Keratinocyte (primary cell): ENCODE measurements around the gene ARHGAP15. TPM values are rescaled to one million over a fixed set of nuclear protein-coding genes. Genes with fewer than 3 reads are reported as not detected.

Experiments
- DNase-seq: peaks from one replicate; pipeline ENCODE4 v3.0.0-alpha.2; 2011; ENCODE audit warnings: low read depth, missing footprints, low spot score
- FAIRE-seq: peaks from 2 replicates; lab custom pipeline; 2011; peaks lifted over from hg19 to GRCh38; lab: Jason Lieb, UNC
- H2AFZ ChIP-seq: 2 replicates; pipeline ENCODE4 v1.6.0; 2012; ENCODE audit warnings: low read length, control low read depth, inconsistent platforms; ENCODE audit not compliant: control insufficient read depth
- H3K27ac ChIP-seq: 2 replicates; pipeline ENCODE4 v1.5.1; 2011; ENCODE audit warnings: low read length; ENCODE audit not compliant: control insufficient read depth, insufficient read depth
- H3K27me3 ChIP-seq: 3 replicates; pipeline ENCODE4 v1.6.0; 2011; ENCODE audit warnings: low read length; ENCODE audit not compliant: control insufficient read depth, insufficient read depth; ENCODE audit errors: extremely low read depth
- H3K36me3 ChIP-seq, 2 experiments: 2 replicates in 1 of 2; 3 replicates in 1 of 2; pipeline ENCODE4 v1.5.1; 2011; ENCODE audit warnings: low read length in 2 of 2, mild to moderate bottlenecking in 1 of 2; ENCODE audit not compliant: control insufficient read depth in 2 of 2, insufficient read depth in 2 of 2; ENCODE audit errors: extremely low read depth in 1 of 2
- H3K4me1 ChIP-seq: 3 replicates; pipeline ENCODE4 v1.5.1; 2011; ENCODE audit warnings: low read length; ENCODE audit not compliant: control insufficient read depth, insufficient read depth; ENCODE audit errors: extremely low read depth
- H3K4me2 ChIP-seq: 3 replicates; pipeline ENCODE4 v1.6.0; 2011; ENCODE audit warnings: low read depth, low read length; ENCODE audit not compliant: control insufficient read depth, insufficient read depth; ENCODE audit errors: extremely low read depth
- H3K4me3 ChIP-seq, 3 experiments: fragments of 200-600 bp in 1 of 3; sonication (generic) in 1 of 3; 2 replicates in 2 of 3; 3 replicates in 1 of 3; pipeline ENCODE4 v1.5.1; 2011 to 2016; ENCODE audit warnings: low read length in 3 of 3, mild to moderate bottlenecking in 3 of 3, control low read depth in 2 of 3, inconsistent platforms in 1 of 3, low read depth in 1 of 3, mixed read lengths in 1 of 3, mixed run types in 1 of 3, moderate library complexity in 1 of 3; ENCODE audit not compliant: control insufficient read depth in 2 of 3, insufficient read depth in 2 of 3; ENCODE audit errors: extremely low read depth in 1 of 3
- H3K79me2 ChIP-seq: 2 replicates; pipeline ENCODE4 v1.6.0; 2012; ENCODE audit warnings: low read length; ENCODE audit not compliant: control insufficient read depth, insufficient read depth
- H3K9ac ChIP-seq: 3 replicates; pipeline ENCODE4 v1.6.0; 2011; ENCODE audit warnings: low read length; ENCODE audit not compliant: control insufficient read depth, insufficient read depth; ENCODE audit errors: extremely low read depth
- H3K9me1 ChIP-seq: 3 replicates; pipeline ENCODE4 v1.6.0; 2011; ENCODE audit warnings: low read length; ENCODE audit not compliant: control insufficient read depth, insufficient read depth; ENCODE audit errors: extremely low read depth
- H3K9me3 ChIP-seq: 2 replicates; pipeline ENCODE4 v1.5.1; 2012; ENCODE audit warnings: low read depth, low read length; ENCODE audit not compliant: control insufficient read depth
- H4K20me1 ChIP-seq: 3 replicates; pipeline ENCODE4 v1.6.0; 2011; ENCODE audit warnings: low read length; ENCODE audit not compliant: control insufficient read depth, insufficient read depth; ENCODE audit errors: extremely low read depth
- CTCF ChIP-seq, 3 experiments: IDR thresholded peaks in 1 of 3; conservative IDR thresholded peaks in 1 of 3; optimal IDR thresholded peaks in 1 of 3; 2 replicates in 2 of 3; 3 replicates in 1 of 3; pipeline versions ENCODE3 to v1.5.1; 2011; ENCODE audit warnings: low read length in 3 of 3, mild to moderate bottlenecking in 3 of 3, moderate library complexity in 2 of 3, control low read depth in 1 of 3, inconsistent platforms in 1 of 3; ENCODE audit not compliant: insufficient read depth in 2 of 3; ENCODE audit errors: extremely low read depth in 1 of 3
- EZH2 ChIP-seq: IDR thresholded peaks from one replicate; pipeline ENCODE4 v1.6.1; 2012; ENCODE audit warnings: inconsistent platforms, mild to moderate bottlenecking, low read length, moderate library complexity
- dilution Hi-C: fragments of 300-500 bp; cut with MboI; formaldehyde crosslinking; loops from one replicate; pipeline ENCODE4 v1.7.0; 2020; ENCODE audit warnings: low sequenced_read_pairs; ENCODE audit not compliant: extremely low pct_ligation_motif_present
- polyA plus RNA-seq, 5 experiments: library from polyadenylated mRNA; depleted of rRNA in 3 of 5; stranded (reverse) in 3 of 5; stranded (forward) in 1 of 5; unstranded in 1 of 5; fragments of >200 nt; gene quantifications; 1 replicate in 1 of 5; 2 replicates in 3 of 5; 3 replicates in 1 of 5; pipeline versions ENCODE4 v1.2.1 to v1.2.3, GENCODE V29; 2011 to 2012; ENCODE audit warnings: missing spikeins in 2 of 5, low read depth in 1 of 5, low replicate concordance in 1 of 5

ARHGAP15 gene
- polyA plus RNA-seq, 1 donor (not counting 4 experiments of a cell fraction or from before 2014, with no cell fraction given): not detected

- Histone ChIP-seq H3K4me2 (no peak overlapping the region), H3K9me3 (no peaks in the 10 kb centered on the region), H3K9ac (no peak overlapping the region), H3K27ac (no peak overlapping the region), H3K4me3 (no peak overlapping the region), H4K20me1 (no peaks in the 10 kb centered on the region), H3K4me1 (no peaks in the 10 kb centered on the region), H3K27me3 (no peaks in the 10 kb centered on the region), H2AFZ (no peak overlapping the region), H3K36me3 (no peaks in the 10 kb centered on the region), H3K9me1 (no peaks in the 10 kb centered on the region), H3K79me2 (no peaks in the 10 kb centered on the region)
- dilution Hi-C loops: no loop called here
- no peak for TF ChIP-seq EZH2
- TF ChIP-seq CTCF (optimal IDR thresholded peaks at IDR 0.05 in 1 of 3, IDR thresholded peaks at IDR 0.05 in 1 of 3, conservative IDR thresholded peaks at IDR 0.05 in 1 of 3; ENCODE audit: extremely low read depth in 1 of 3, insufficient read depth in 2 of 3, low read length in 3 of 3): no peak
- DNase-seq: no peak
- FAIRE-seq: no peak
These were observed 374.1 kb downstream of the ARHGAP15 start for GRCh38 chr2:143503280-143503679.

- Histone ChIP-seq H3K27me3 (no peaks in the 10 kb centered on the region), H3K4me3 (no peak overlapping the region), H3K4me1 (no peaks in the 10 kb centered on the region), H3K9me3 (no peaks in the 10 kb centered on the region), H4K20me1 (no peaks in the 10 kb centered on the region), H3K9me1 (no peaks in the 10 kb centered on the region), H3K9ac (no peak overlapping the region), H3K4me2 (no peak overlapping the region), H3K36me3 (no peaks in the 10 kb centered on the region), H3K27ac (no peak overlapping the region), H2AFZ (no peak overlapping the region), H3K79me2 (no peaks in the 10 kb centered on the region)
- DNase-seq (no peak), FAIRE-seq (no peak)
- TF ChIP-seq EZH2 (no peak), CTCF (optimal IDR thresholded peaks at IDR 0.05 in 1 of 3, IDR thresholded peaks at IDR 0.05 in 1 of 3, conservative IDR thresholded peaks at IDR 0.05 in 1 of 3; ENCODE audit: extremely low read depth in 1 of 3, insufficient read depth in 2 of 3, low read length in 3 of 3) (no peak)
- dilution Hi-C loops: no loop called here
These were observed 375.2 kb downstream of the ARHGAP15 start for GRCh38 chr2:143504397-143504796.
